ENCODE measurements around the gene GPR158. TPM values are rescaled to one million over a fixed set of nuclear protein-coding genes. Genes with fewer than 3 reads are reported as not detected.

GPR158 gene
- total RNA-seq, 1 experiment from 2014 or later = 12.2 TPM

- no peaks in the 10 kb centered on the region for H4K20me1 ChIP-seq (ENCODE audit: insufficient read depth)
- no peaks in the 10 kb centered on the region for H3K4me1 ChIP-seq (replicated peaks; ENCODE audit: insufficient read depth)
- H3K27ac ChIP-seq = no peak overlapping the region
- H3K36me3 ChIP-seq (ENCODE audit: low read depth) = no peaks in the 10 kb centered on the region
- no peak overlapping the region for H3K4me3 ChIP-seq
- no peaks in the 10 kb centered on the region for H3K27me3 ChIP-seq (ENCODE audit: insufficient read depth, low read depth)
- no peaks in the 10 kb centered on the region for H3F3A ChIP-seq (ENCODE audit: insufficient read depth, low read depth)
- no TSS peak for BruUV-seq (replicated peaks)
- H3K9me2 ChIP-seq (ENCODE audit: insufficient read depth) = no peaks in the 10 kb centered on the region
- no peak for TF ChIP-seq CTCF (conservative IDR thresholded peaks at IDR 0.05)
- no peak for TF ChIP-seq EZH2 (IDR thresholded peaks at IDR 0.05; ENCODE audit: low read depth)
- no peak overlapping the region for H3K4me2 ChIP-seq
- CTCF ChIA-PET = no interaction called here
- DNase-seq = no peak
- POLR2A ChIA-PET (ENCODE audit: unreplicated experiment) = no interaction called here
- H2AFZ ChIP-seq = no peak overlapping the region
- no peaks in the 10 kb centered on the region for H3K9me3 ChIP-seq (ENCODE audit: insufficient read depth, low read depth)
- intact Hi-C loops (cut with micrococcal nuclease; ENCODE audit: unreplicated experiment) = no loop called here
- H3K79me2 ChIP-seq (ENCODE audit: low read depth) = no peaks in the 10 kb centered on the region
Observed at GRCh38 chr10:25393621-25394020, 218.8 kb downstream of the GPR158 start.

GRCh38 chr10:25398680-25399079 is 223.9 kb downstream of the GPR158 start:
- Histone ChIP-seq H3K27me3 (ENCODE audit: insufficient read depth, low read depth) (no peaks in the 10 kb centered on the region), H3F3A (ENCODE audit: insufficient read depth, low read depth) (no peaks in the 10 kb centered on the region), H3K4me2 (no peak overlapping the region), H3K79me2 (ENCODE audit: low read depth) (no peaks in the 10 kb centered on the region), H3K9me3 (ENCODE audit: insufficient read depth, low read depth) (no peaks in the 10 kb centered on the region), H3K9me2 (ENCODE audit: insufficient read depth) (no peaks in the 10 kb centered on the region), H3K27ac (no peak overlapping the region), H3K4me3 (no peak overlapping the region), H3K4me1 (replicated peaks; ENCODE audit: insufficient read depth) (no peaks in the 10 kb centered on the region), H3K36me3 (ENCODE audit: low read depth) (no peaks in the 10 kb centered on the region), H2AFZ (no peak overlapping the region), H4K20me1 (ENCODE audit: insufficient read depth) (no peaks in the 10 kb centered on the region)
- TF ChIP-seq EZH2 (IDR thresholded peaks at IDR 0.05; ENCODE audit: low read depth) = no peak
- no peak for TF ChIP-seq CTCF (conservative IDR thresholded peaks at IDR 0.05)
- ChIA-PET CTCF (no interaction called here), POLR2A (ENCODE audit: unreplicated experiment) (no interaction called here)
- no peak for DNase-seq
- intact Hi-C loops (cut with micrococcal nuclease; ENCODE audit: unreplicated experiment) = no loop called here
- no TSS peak for BruUV-seq (replicated peaks)

GRCh38 chr10:25405871-25406270 is 231.1 kb downstream of the GPR158 start:
- no peaks in the 10 kb centered on the region for H3K9me3 ChIP-seq (ENCODE audit: insufficient read depth, low read depth)
- H3K27ac ChIP-seq = no peak overlapping the region
- H3K4me1 ChIP-seq (replicated peaks; ENCODE audit: insufficient read depth) = no peaks in the 10 kb centered on the region
- CTCF ChIA-PET = no interaction called here
- TF ChIP-seq EZH2 (IDR thresholded peaks at IDR 0.05; ENCODE audit: low read depth) (no peak), CTCF (conservative IDR thresholded peaks at IDR 0.05) (no peak)
- no peak overlapping the region for H3K4me2 ChIP-seq
- H3F3A ChIP-seq (ENCODE audit: insufficient read depth, low read depth) = no peaks in the 10 kb centered on the region
- H3K36me3 ChIP-seq (ENCODE audit: low read depth) = no peaks in the 10 kb centered on the region
- H3K27me3 ChIP-seq (ENCODE audit: insufficient read depth, low read depth) = no peaks in the 10 kb centered on the region
- intact Hi-C loops (cut with micrococcal nuclease; ENCODE audit: unreplicated experiment) = no loop called here
- no peaks in the 10 kb centered on the region for H3K79me2 ChIP-seq (ENCODE audit: low read depth)
- no peak overlapping the region for H2AFZ ChIP-seq
- H3K4me3 ChIP-seq = no peak overlapping the region
- no TSS peak for BruUV-seq (replicated peaks)
- H3K9me2 ChIP-seq (ENCODE audit: insufficient read depth) = no peaks in the 10 kb centered on the region
- DNase-seq = no peak
- POLR2A ChIA-PET (ENCODE audit: unreplicated experiment) = no interaction called here
- H4K20me1 ChIP-seq (ENCODE audit: insufficient read depth) = no peaks in the 10 kb centered on the region
